Measurements from ENCODE around the gene JAKMIP1.

- no peak for TF ChIP-seq CREB1 (IDR thresholded peaks at IDR 0.05; ENCODE audit: low read depth)
- TF ChIP-seq EP300 (IDR thresholded peaks at IDR 0.05; ENCODE audit: borderline replicate concordance): no peak
- no peak for TF ChIP-seq CEBPB (IDR thresholded peaks at IDR 0.05)
- TF ChIP-seq MAX (IDR thresholded peaks at IDR 0.05): no peak
Measured at GRCh38 chr4:6019316-6020263, 180.8 kb downstream of the JAKMIP1 start.
